GM18526 (cell line): Measurements from ENCODE around the gene TNFSF13.

Source experiments
- POLR2A ChIP-seq: IDR thresholded peaks from 3 replicates; pipeline ENCODE4 v1.6.1; 2011; ENCODE audit not compliant: insufficient read length; ENCODE audit errors: extremely low read depth

TNFSF13 gene

DNA sequence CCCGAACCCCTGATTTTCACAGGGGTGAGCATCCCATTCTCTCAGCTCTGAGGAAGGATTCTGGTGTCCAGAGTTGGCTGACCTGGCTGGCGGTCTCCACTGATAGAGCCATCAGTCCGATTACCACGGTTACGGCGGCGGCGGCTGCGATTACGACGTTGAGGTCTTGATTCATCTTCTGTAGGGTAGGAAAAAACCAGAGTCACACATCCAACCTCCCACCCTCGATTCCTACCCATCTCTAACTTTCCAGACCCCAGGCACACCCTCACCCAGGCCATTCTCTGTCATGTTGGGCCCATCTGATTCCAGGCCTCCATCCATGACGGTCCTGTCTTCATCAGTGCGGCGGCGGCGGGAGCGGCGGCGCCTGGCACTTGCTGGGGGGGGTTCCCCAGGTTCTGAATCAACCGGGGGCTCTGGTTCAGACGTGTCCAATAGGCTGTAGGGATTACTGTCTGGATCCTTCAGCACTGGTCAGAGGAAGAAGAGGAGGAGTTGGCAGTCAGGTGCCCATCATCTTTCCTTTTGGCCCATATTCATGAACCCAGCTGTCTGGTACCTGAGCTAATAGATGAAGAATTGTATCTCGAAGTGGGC is 34.0 kb downstream of the TNFSF13 start:
- no peak for TF ChIP-seq POLR2A

DNA sequence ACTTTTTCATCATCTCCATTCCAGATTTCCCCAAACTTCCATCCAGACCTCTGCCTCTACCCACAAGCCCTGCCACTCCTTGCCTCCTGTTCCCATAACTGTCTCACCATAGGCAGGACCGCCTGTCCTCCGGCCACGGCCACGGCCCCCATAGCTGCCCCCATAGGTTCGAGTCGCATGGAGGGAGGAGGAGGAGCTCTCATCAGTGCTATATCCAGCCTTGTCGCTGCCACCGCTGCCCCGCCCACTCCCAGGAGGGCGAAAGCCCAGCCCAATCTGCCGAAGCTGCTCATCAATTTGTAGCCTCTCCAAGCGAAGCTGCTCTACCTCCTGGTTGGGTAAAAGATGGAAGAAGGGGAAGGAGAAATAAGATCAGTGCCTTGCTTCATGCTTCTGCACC is 34.7 kb downstream of the TNFSF13 start:
- TF ChIP-seq POLR2A = no peak

DNA sequence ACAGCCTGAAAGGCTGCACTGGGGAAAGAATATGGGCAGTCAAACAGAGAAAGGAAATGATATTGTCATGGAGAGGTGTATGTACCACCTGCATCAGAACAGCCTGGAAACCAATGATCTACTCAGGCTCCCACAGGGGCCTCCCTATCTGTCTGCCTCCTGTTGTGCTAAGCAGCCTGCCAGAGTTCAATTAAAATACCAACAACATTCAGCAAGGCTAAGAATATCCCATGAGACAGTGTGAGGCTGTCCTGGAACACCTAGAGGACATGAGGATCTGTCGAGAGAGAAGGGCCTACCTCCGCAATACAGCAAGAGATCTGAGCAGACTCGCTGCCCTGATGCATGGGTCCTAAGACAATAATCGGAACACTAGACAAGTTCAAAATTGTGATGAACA is 47.7 kb downstream of the TNFSF13 start:
- TF ChIP-seq POLR2A = no peak

DNA sequence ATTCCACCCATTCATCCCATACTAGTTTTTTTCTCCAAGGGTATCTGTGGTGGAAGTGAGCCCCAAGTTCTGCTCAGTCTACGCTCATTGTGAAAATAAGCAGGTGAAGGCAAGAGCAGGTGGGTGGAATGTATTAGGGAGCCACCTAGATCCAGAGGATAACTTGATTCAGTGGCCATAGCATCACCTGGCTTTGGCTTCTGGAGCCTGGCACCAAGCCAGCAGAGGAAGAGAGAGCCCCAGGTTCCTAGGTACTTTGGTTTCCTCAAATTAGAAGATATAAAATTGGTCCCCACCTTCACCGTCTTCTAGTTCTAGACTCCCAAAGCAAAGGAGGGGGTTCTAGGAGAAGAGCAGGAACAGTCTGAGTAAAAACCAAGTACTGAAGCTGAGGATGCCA is 52.1 kb downstream of the TNFSF13 start:
- TF ChIP-seq POLR2A = no peak
